HepG2 (cell line): ENCODE data around the gene OXLD1. TPM values are rescaled to one million over a fixed set of nuclear protein-coding genes. Genes with fewer than 3 reads are reported as not detected.
A peak's percentile ranks its signal among the peaks of the same experiment; 100 is the strongest.

Source experiments
- HDAC1 ChIP-seq: sonication (generic); formaldehyde crosslinking; IDR thresholded peaks from 2 replicates; pipeline ENCODE4 v1.5.1; 2020; ENCODE audit warnings: mild to moderate bottlenecking, missing genetic modification reagents
- HDAC6 ChIP-seq: fragments of 200-600 bp; sonication (generic); IDR thresholded peaks from 2 replicates; pipeline ENCODE4 v1.7.0; 2017; ENCODE audit warnings: mild to moderate bottlenecking, antibody characterized with exemption, low read length, low read depth
- ISX ChIP-seq: sonication (generic); formaldehyde crosslinking; conservative IDR thresholded peaks from 2 replicates; pipeline ENCODE4 v1.5.0; 2020; ENCODE audit warnings: missing genetic modification reagents
- NFIC ChIP-seq: IDR thresholded peaks from 2 replicates; pipeline ENCODE4 v1.6.1; 2012; ENCODE audit warnings: mild to moderate bottlenecking, low read length, inconsistent platforms
- RXRB ChIP-seq: IDR thresholded peaks from 2 replicates; pipeline ENCODE4 v1.6.1; 2016; ENCODE audit warnings: borderline replicate concordance, missing genetic modification reagents, missing compliant biosample characterization
- SMARCE1 ChIP-seq: fragments of 450-650 bp; IDR thresholded peaks from 2 replicates; pipeline ENCODE4 v1.6.1; 2017; ENCODE audit warnings: borderline replicate concordance
- STAG1 ChIP-seq: sonication (generic); formaldehyde crosslinking; IDR thresholded peaks from 2 replicates; pipeline ENCODE4 v1.4.0; 2020; ENCODE audit warnings: missing genetic modification reagents
- TMF1 ChIP-seq: sonication (generic); formaldehyde crosslinking; IDR thresholded peaks from 2 replicates; pipeline ENCODE4 v1.8.1; 2022; ENCODE audit warnings: low read depth, missing genetic modification reagents
- ZEB1 ChIP-seq: IDR thresholded peaks from 2 replicates; pipeline ENCODE4 v1.6.1; 2012; ENCODE audit warnings: mild to moderate bottlenecking, low read depth, inconsistent platforms; ENCODE audit not compliant: insufficient replicate concordance
- ZNF263 ChIP-seq: sonication (generic); formaldehyde crosslinking; IDR thresholded peaks from 2 replicates; pipeline ENCODE4 v1.4.0; 2020; ENCODE audit warnings: missing genetic modification reagents
- ZNF33A ChIP-seq: sonication (generic); formaldehyde crosslinking; IDR thresholded peaks from 2 replicates; pipeline ENCODE4 v1.5.1; 2020; ENCODE audit warnings: missing genetic modification reagents, mild to moderate bottlenecking, moderate library complexity, borderline replicate concordance
- ZNF543 ChIP-seq: sonication (generic); formaldehyde crosslinking; IDR thresholded peaks from 2 replicates; pipeline ENCODE4 v1.4.0; 2020; ENCODE audit warnings: mild to moderate bottlenecking, missing genetic modification reagents
- ZNF577 ChIP-seq: sonication (generic); formaldehyde crosslinking; IDR thresholded peaks from 2 replicates; pipeline ENCODE4 v1.4.0; 2020; ENCODE audit warnings: mild to moderate bottlenecking, low read depth, missing genetic modification reagents, borderline replicate concordance
- ZNF678 ChIP-seq: sonication (generic); formaldehyde crosslinking; IDR thresholded peaks from 2 replicates; pipeline ENCODE4 v1.4.0; 2020; ENCODE audit warnings: mild to moderate bottlenecking, missing genetic modification reagents
- polyA plus RNA-seq, 8 experiments: library from polyadenylated mRNA; depleted of rRNA in 3 of 8; stranded (reverse) in 7 of 8; unstranded in 1 of 8; fragments of >200 nt; fragmentation: Illumina TruSeq in 4 of 8; extraction: Trizol in 4 of 8; gene quantifications; 2 replicates each; pipeline versions ENCODE4 v1.2.1 to v1.2.3, GENCODE V29; 2011 to 2016; ENCODE audit warnings: low read depth in 4 of 8, missing spikeins in 1 of 8, mixed read lengths in 1 of 8; ENCODE audit not compliant: insufficient read depth in 1 of 8
- total RNA-seq, 5 experiments: library from RNA; depleted of rRNA; stranded (reverse); fragments of >200 nt; fragmentation: Illumina TruSeq; extraction: Trizol; gene quantifications; 2 replicates each; pipeline ENCODE4 v1.2.3, GENCODE V29; 2016; ENCODE audit warnings: low read depth in 1 of 5
- TF ChIP-seq, protein P1 (sequence below): sonication (generic); formaldehyde crosslinking; IDR thresholded peaks from 2 replicates; pipeline ENCODE4 v1.4.0; 2020; ENCODE audit warnings: missing genetic modification reagents
- TF ChIP-seq, protein P2 (sequence below): sonication (generic); formaldehyde crosslinking; IDR thresholded peaks from 2 replicates; pipeline ENCODE4 v1.8.1; 2023; ENCODE audit warnings: mild to moderate bottlenecking, missing genetic modification reagents
- TF ChIP-seq, protein P3 (sequence below): sonication (generic); formaldehyde crosslinking; IDR thresholded peaks from 2 replicates; pipeline ENCODE4 v1.5.0; 2020; ENCODE audit warnings: mild to moderate bottlenecking, low read depth, missing genetic modification reagents, borderline replicate concordance
- TF ChIP-seq, protein P4 (sequence below): sonication (generic); formaldehyde crosslinking; IDR thresholded peaks from 2 replicates; pipeline ENCODE4 v1.5.0; 2020; ENCODE audit warnings: mild to moderate bottlenecking, missing genetic modification reagents
- TF ChIP-seq, protein P5 (sequence below): conservative IDR thresholded peaks from 2 replicates; pipeline ENCODE4 v1.6.1; 2018; ENCODE audit warnings: missing genetic modification reagents
- TF ChIP-seq, protein P6 (sequence below): sonication (generic); formaldehyde crosslinking; IDR thresholded peaks from 2 replicates; pipeline ENCODE4 v1.4.0; 2020; ENCODE audit warnings: missing genetic modification reagents
- TF ChIP-seq, protein P7 (sequence below): sonication (generic); formaldehyde crosslinking; IDR thresholded peaks from 2 replicates; pipeline ENCODE4 v1.4.0; 2020; ENCODE audit warnings: missing genetic modification reagents

The OXLD1 gene
- total and polyA plus RNA-seq, 2 of the 13 experiments (the other 11 are each of a cell fraction or from before 2014, with no cell fraction given), result 27.1 to 37.5 TPM

DNA sequence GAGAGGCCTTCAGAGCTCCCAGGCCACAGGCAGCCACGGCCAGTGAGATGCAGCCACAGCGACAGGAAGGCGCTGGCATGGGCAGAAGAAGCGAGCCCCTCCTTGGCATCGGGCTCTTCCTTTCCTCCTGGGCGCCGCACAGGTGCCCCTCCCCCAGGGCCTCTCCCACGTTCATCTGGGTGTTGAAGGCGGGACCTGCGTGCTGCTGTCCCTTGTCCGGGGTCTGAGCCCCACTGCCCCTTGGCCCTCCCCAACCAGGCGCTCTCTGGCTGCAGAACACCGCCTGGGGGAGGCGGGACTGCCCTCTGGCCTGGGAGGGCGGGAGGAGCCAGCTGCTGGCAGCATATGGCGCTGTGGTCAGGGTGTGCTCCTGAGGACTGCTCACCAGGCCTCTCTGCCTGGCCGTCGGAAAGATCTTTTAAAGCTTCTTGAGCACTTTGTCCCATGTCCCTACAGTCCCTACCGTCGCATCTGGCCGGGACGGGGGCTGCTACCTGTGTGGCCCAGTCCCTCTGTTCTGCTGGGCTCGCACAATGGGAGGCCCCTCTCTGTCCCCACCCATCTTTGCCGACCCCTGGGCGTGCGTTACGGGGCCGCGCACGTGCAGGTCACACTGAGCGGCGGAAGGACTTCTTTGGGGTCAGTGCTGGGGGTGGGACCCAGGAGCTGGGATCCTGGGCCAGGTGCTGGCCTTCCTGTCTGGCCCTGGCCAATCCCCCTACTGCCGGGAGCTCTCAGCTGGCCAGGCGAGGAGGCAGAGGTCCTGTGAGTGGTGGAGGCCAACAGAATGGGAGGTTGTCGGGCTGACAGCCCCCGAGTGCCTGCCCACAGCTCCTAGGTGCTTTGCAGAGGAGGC is 47.4 kb upstream of the OXLD1 start (continued):
- TF ChIP-seq RXRB (CRISPR knock-in tag), result 0 out of 2 replicates have a peak, but pooled peaks have one; percentile 65
- TF ChIP-seq, protein P1, sequence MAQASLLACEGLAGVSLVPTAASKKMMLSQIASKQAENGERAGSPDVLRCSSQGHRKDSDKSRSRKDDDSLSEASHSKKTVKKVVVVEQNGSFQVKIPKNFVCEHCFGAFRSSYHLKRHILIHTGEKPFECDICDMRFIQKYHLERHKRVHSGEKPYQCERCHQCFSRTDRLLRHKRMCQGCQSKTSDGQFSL (CRISPR knock-in tag), result no peak
- peak; percentile 98 for TF ChIP-seq ZNF263 (CRISPR knock-in tag)
- TF ChIP-seq HDAC1 (CRISPR knock-in tag), result peak; percentile 95
- TF ChIP-seq ZNF577 (CRISPR knock-in tag), result peak; percentile 92; the same call in 1 of the 2 replicates
- TF ChIP-seq, protein P2, sequence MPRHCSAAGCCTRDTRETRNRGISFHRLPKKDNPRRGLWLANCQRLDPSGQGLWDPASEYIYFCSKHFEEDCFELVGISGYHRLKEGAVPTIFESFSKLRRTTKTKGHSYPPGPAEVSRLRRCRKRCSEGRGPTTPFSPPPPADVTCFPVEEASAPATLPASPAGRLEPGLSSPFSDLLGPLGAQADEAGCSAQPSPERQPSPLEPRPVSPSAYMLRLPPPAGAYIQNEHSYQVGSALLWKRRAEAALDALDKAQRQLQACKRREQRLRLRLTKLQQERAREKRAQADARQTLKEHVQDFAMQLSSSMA (CRISPR knock-in tag), result no peak
- TF ChIP-seq ISX, result no peak
- TF ChIP-seq, protein P3, sequence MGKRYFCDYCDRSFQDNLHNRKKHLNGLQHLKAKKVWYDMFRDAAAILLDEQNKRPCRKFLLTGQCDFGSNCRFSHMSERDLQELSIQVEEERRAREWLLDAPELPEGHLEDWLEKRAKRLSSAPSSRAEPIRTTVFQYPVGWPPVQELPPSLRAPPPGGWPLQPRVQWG (CRISPR knock-in tag), result no peak
- TF ChIP-seq, protein P4, sequence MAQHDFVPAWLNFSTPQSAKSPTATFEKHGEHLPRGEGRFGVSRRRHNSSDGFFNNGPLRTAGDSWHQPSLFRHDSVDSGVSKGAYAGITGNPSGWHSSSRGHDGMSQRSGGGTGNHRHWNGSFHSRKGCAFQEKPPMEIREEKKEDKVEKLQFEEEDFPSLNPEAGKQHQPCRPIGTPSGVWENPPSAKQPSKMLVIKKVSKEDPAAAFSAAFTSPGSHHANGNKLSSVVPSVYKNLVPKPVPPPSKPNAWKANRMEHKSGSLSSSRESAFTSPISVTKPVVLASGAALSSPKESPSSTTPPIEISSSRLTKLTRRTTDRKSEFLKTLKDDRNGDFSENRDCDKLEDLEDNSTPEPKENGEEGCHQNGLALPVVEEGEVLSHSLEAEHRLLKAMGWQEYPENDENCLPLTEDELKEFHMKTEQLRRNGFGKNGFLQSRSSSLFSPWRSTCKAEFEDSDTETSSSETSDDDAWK (CRISPR knock-in tag), result no peak
- no peak for TF ChIP-seq SMARCE1
- TF ChIP-seq NFIC, result no peak
- TF ChIP-seq, protein P5, sequence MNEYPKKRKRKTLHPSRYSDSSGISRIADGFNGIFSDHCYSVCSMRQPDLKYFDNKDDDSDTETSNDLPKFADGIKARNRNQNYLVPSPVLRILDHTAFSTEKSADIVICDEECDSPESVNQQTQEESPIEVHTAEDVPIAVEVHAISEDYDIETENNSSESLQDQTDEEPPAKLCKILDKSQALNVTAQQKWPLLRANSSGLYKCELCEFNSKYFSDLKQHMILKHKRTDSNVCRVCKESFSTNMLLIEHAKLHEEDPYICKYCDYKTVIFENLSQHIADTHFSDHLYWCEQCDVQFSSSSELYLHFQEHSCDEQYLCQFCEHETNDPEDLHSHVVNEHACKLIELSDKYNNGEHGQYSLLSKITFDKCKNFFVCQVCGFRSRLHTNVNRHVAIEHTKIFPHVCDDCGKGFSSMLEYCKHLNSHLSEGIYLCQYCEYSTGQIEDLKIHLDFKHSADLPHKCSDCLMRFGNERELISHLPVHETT, result peak; percentile 55; the same call in 1 of the 2 replicates
- no peak for TF ChIP-seq HDAC6
- TF ChIP-seq ZNF678 (CRISPR knock-in tag), result 0 out of 2 replicates have a peak, but pooled peaks have one; percentile 94
- no peak; the same call in 1 of the 2 replicates for TF ChIP-seq STAG1 (CRISPR knock-in tag)
- TF ChIP-seq TMF1 (CRISPR knock-in tag), result peak; percentile 72; the same call in 1 of the 2 replicates
- peak; percentile 34; the same call in 1 of the 2 replicates for TF ChIP-seq ZNF543 (CRISPR knock-in tag)
- TF ChIP-seq ZNF33A (CRISPR knock-in tag), result no peak
- TF ChIP-seq ZEB1, result no peak
- TF ChIP-seq, protein P6, sequence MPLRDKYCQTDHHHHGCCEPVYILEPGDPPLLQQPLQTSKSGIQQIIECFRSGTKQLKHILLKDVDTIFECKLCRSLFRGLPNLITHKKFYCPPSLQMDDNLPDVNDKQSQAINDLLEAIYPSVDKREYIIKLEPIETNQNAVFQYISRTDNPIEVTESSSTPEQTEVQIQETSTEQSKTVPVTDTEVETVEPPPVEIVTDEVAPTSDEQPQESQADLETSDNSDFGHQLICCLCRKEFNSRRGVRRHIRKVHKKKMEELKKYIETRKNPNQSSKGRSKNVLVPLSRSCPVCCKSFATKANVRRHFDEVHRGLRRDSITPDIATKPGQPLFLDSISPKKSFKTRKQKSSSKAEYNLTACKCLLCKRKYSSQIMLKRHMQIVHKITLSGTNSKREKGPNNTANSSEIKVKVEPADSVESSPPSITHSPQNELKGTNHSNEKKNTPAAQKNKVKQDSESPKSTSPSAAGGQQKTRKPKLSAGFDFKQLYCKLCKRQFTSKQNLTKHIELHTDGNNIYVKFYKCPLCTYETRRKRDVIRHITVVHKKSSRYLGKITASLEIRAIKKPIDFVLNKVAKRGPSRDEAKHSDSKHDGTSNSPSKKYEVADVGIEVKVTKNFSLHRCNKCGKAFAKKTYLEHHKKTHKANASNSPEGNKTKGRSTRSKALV (CRISPR knock-in tag), result peak; percentile 41
- TF ChIP-seq, protein P7, sequence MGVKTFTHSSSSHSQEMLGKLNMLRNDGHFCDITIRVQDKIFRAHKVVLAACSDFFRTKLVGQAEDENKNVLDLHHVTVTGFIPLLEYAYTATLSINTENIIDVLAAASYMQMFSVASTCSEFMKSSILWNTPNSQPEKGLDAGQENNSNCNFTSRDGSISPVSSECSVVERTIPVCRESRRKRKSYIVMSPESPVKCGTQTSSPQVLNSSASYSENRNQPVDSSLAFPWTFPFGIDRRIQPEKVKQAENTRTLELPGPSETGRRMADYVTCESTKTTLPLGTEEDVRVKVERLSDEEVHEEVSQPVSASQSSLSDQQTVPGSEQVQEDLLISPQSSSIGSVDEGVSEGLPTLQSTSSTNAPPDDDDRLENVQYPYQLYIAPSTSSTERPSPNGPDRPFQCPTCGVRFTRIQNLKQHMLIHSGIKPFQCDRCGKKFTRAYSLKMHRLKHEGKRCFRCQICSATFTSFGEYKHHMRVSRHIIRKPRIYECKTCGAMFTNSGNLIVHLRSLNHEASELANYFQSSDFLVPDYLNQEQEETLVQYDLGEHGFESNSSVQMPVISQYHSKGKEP (CRISPR knock-in tag), result no peak
